ENCODE measurements around the gene AWAT1.

GRCh38 chrX:70253377-70254062 lies 19.1 kb downstream of the AWAT1 start:
- TF ChIP-seq CTCF (IDR thresholded peaks at IDR 0.05; ENCODE audit: poor library complexity, severe bottlenecking) (no peak), SMC3 (conservative IDR thresholded peaks at IDR 0.05; ENCODE audit: poor library complexity) (no peak), TAF1 (IDR thresholded peaks at IDR 0.05; ENCODE audit: low read depth) (no peak), EP300 (conservative IDR thresholded peaks at IDR 0.05; ENCODE audit: poor library complexity, severe bottlenecking) (no peak), POLR2AphosphoS5 (IDR thresholded peaks at IDR 0.05) (no peak), RAD21 (conservative IDR thresholded peaks at IDR 0.05) (no peak), EZH2 (IDR thresholded peaks at IDR 0.05; ENCODE audit: borderline replicate concordance, insufficient read depth, low read length, poor library complexity, severe bottlenecking) (no peak), MXI1 (conservative IDR thresholded peaks at IDR 0.05; ENCODE audit: poor library complexity, severe bottlenecking) (no peak), REST (IDR thresholded peaks at IDR 0.05; ENCODE audit: borderline replicate concordance) (no peak)

Data from neural cell (in vitro differentiated cells).